ENCODE data around the gene KRT71. TPM values are rescaled to one million over a fixed set of nuclear protein-coding genes. Genes with fewer than 3 reads are reported as not detected.

KRT71 gene
- total RNA-seq, 1 donor = not detected

GRCh38 chr12:52558781-52559445 lies 6.0 kb upstream of the KRT71 start:
- no peaks in the 10 kb centered on the region for H3K79me2 ChIP-seq (ENCODE audit: insufficient read depth, low read length)
- no peak for TF ChIP-seq CTCF (IDR thresholded peaks at IDR 0.05; ENCODE audit: extremely low read depth, low read depth, low read length)
- no peaks in the 10 kb centered on the region for H4K20me1 ChIP-seq (ENCODE audit: insufficient read depth, low read length)
- no peak overlapping the region for H3K4me2 ChIP-seq (ENCODE audit: insufficient read depth, low read length)
- no peaks in the 10 kb centered on the region for H3K9me3 ChIP-seq (ENCODE audit: low read depth, low read length)
- H3K27me3 ChIP-seq (ENCODE audit: insufficient read depth, low read length) = peaks cover 40% of the 10 kb centered on the region
- H2AFZ ChIP-seq (ENCODE audit: low read length) = no peak overlapping the region
- no peaks in the 10 kb centered on the region for H3K4me1 ChIP-seq (ENCODE audit: insufficient read depth, low read length)
- no peak overlapping the region for H3K4me3 ChIP-seq (ENCODE audit: insufficient read depth, low read length)
- peak; percentile 49 for DNase-seq (ENCODE audit: insufficient read length, low spot score, missing footprints)
- no peaks in the 10 kb centered on the region for H3K36me3 ChIP-seq (ENCODE audit: insufficient read depth, low read length)
- H3K27ac ChIP-seq (ENCODE audit: low read depth, low read length) = no peak overlapping the region

DNA sequence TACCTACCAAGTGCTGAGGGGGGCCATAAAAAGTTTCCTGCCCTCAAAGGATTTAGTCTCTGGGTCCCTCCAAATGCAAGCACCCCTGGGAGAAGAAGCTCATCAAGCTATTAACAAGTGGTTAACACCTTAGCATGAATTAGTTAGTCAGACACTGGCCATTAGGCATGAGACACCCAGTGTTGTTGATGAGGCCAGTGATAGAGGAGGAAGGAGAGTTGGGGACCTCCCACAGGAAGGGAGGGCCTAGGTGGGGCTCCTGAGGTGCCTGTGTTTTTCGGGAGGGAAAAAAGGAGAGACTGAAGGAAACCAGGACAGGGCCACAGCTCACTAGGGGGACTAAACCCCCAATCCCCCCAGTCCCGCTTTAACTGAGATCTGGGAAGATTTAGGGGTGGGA lies 4.5 kb upstream of the KRT71 start:
- no peak for TF ChIP-seq CTCF (IDR thresholded peaks at IDR 0.05; ENCODE audit: extremely low read depth, low read depth, low read length)
- no peak overlapping the region for H2AFZ ChIP-seq (ENCODE audit: low read length)
- no peak overlapping the region for H3K27ac ChIP-seq (ENCODE audit: low read depth, low read length)
- no peaks in the 10 kb centered on the region for H3K79me2 ChIP-seq (ENCODE audit: insufficient read depth, low read length)
- peaks cover 34% of the 10 kb centered on the region for H3K27me3 ChIP-seq (ENCODE audit: insufficient read depth, low read length)
- no peaks in the 10 kb centered on the region for H3K36me3 ChIP-seq (ENCODE audit: insufficient read depth, low read length)
- H3K4me1 ChIP-seq (ENCODE audit: insufficient read depth, low read length) = no peaks in the 10 kb centered on the region
- H3K9me3 ChIP-seq (ENCODE audit: low read depth, low read length) = no peaks in the 10 kb centered on the region
- no peak overlapping the region for H3K4me2 ChIP-seq (ENCODE audit: insufficient read depth, low read length)
- DNase-seq (ENCODE audit: insufficient read length, low spot score, missing footprints) = peak; percentile 57
- H4K20me1 ChIP-seq (ENCODE audit: insufficient read depth, low read length) = no peaks in the 10 kb centered on the region
- no peak overlapping the region for H3K4me3 ChIP-seq (ENCODE audit: insufficient read depth, low read length)

DNA sequence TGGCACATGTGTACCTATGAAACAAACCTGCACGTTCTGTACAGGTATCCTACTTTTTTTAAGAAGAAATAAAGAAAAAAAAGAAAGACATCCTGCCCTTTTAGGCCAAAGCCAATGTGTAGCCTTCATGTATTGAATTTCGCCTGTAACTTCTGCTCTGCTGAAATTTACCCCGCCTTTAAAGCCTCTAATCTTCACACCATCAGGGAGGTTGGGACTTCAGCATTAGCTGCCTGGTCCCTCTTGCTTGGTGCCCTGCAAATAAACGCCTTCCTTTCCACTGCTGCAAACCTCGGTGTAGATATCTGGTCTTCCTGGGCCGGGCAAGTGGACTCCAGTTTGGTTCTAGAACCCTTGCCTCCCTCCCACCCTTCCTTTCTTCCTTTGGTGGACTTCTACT lies 2.6 kb upstream of the KRT71 start:
- no peak for TF ChIP-seq CTCF (IDR thresholded peaks at IDR 0.05; ENCODE audit: extremely low read depth, low read depth, low read length)
- Histone ChIP-seq H3K79me2 (ENCODE audit: insufficient read depth, low read length) (no peaks in the 10 kb centered on the region), H4K20me1 (ENCODE audit: insufficient read depth, low read length) (peaks cover 1% of the 10 kb centered on the region), H3K4me1 (ENCODE audit: insufficient read depth, low read length) (no peaks in the 10 kb centered on the region), H3K4me2 (ENCODE audit: insufficient read depth, low read length) (no peak overlapping the region), H3K4me3 (ENCODE audit: insufficient read depth, low read length) (no peak overlapping the region), H2AFZ (ENCODE audit: low read length) (no peak overlapping the region), H3K27me3 (ENCODE audit: insufficient read depth, low read length) (peaks cover 32% of the 10 kb centered on the region), H3K27ac (ENCODE audit: low read depth, low read length) (no peak overlapping the region), H3K9me3 (ENCODE audit: low read depth, low read length) (no peaks in the 10 kb centered on the region), H3K36me3 (ENCODE audit: insufficient read depth, low read length) (no peaks in the 10 kb centered on the region)
- no peak for DNase-seq (ENCODE audit: insufficient read length, low spot score, missing footprints)

GRCh38 chr12:52552055-52552454 lies 890 bp downstream of the KRT71 start:
- peaks cover 50% of the 10 kb centered on the region for H3K27me3 ChIP-seq (ENCODE audit: insufficient read depth, low read length)
- no peak overlapping the region for H3K27ac ChIP-seq (ENCODE audit: low read depth, low read length)
- TF ChIP-seq CTCF (IDR thresholded peaks at IDR 0.05; ENCODE audit: extremely low read depth, low read depth, low read length) = no peak

More at GRCh38 chr12:52552055-52552454, 890 bp downstream of the KRT71 start:
- no peak overlapping the region for H2AFZ ChIP-seq (ENCODE audit: low read length)
- no peaks in the 10 kb centered on the region for H3K79me2 ChIP-seq (ENCODE audit: insufficient read depth, low read length)
- H3K4me2 ChIP-seq (ENCODE audit: insufficient read depth, low read length) = no peak overlapping the region
- peaks cover 3% of the 10 kb centered on the region for H4K20me1 ChIP-seq (ENCODE audit: insufficient read depth, low read length)
- H3K36me3 ChIP-seq (ENCODE audit: insufficient read depth, low read length) = no peaks in the 10 kb centered on the region
- H3K4me3 ChIP-seq (ENCODE audit: insufficient read depth, low read length) = no peak overlapping the region
- H3K9me3 ChIP-seq (ENCODE audit: low read depth, low read length) = no peaks in the 10 kb centered on the region
- DNase-seq (ENCODE audit: insufficient read length, low spot score, missing footprints) = peak; percentile 38
- no peaks in the 10 kb centered on the region for H3K4me1 ChIP-seq (ENCODE audit: insufficient read depth, low read length)
